Esophagus muscularis mucosa (tissue), 4 donors: ENCODE results near the gene KCNH4. TPM values are rescaled to one million over a fixed set of nuclear protein-coding genes. Genes with fewer than 3 reads are reported as not detected.

ENCODE experiments used
- DNase-seq: peaks from one replicate; pipeline ENCODE4 v3.0.0-alpha.2; 2017; ENCODE audit errors: extremely low spot score
- H3K27ac ChIP-seq, 4 donors: fragments of 200-600 bp; sonication (generic); replicated peaks in 1 of 4; 1 replicate in 3 of 4; 2 replicates in 1 of 4; pipeline ENCODE4 v1.5.1; 2016 to 2019; ENCODE audit warnings: mild to moderate bottlenecking in 1 of 4
- H3K27me3 ChIP-seq, 4 donors: fragments of 200-600 bp; sonication (generic); one replicate each; pipeline versions ENCODE4 v1.5.1 to v1.6.0; 2016 to 2019
- H3K36me3 ChIP-seq, 4 donors: fragments of 200-600 bp; sonication (generic); one replicate each; pipeline ENCODE4 v1.5.1; 2016 to 2019
- H3K4me1 ChIP-seq, 4 donors: fragments of 200-600 bp; sonication (generic); one replicate each; pipeline ENCODE4 v1.5.1; 2016 to 2019
- H3K4me3 ChIP-seq, 4 donors: fragments of 200-600 bp; sonication (generic); 1 replicate in 2 of 4; 2 replicates in 2 of 4; pipeline ENCODE4 v1.5.1; 2016 to 2019; ENCODE audit warnings: mild to moderate bottlenecking in 4 of 4, moderate library complexity in 1 of 4
- H3K9me3 ChIP-seq, 4 donors: fragments of 200-600 bp; sonication (generic); 1 replicate in 3 of 4; 2 replicates in 1 of 4; pipeline ENCODE4 v1.5.1; 2016 to 2019
- EP300 ChIP-seq: sonication (generic); formaldehyde crosslinking; IDR thresholded peaks from one replicate; pipeline ENCODE4 v1.6.1; 2017; ENCODE audit warnings: antibody characterized with exemption
- POLR2A ChIP-seq: fragments of 450-650 bp; IDR thresholded peaks from one replicate; pipeline ENCODE4 v1.6.1; 2017; ENCODE audit warnings: antibody characterized with exemption, moderate library complexity, mild to moderate bottlenecking, low read depth
- POLR2AphosphoS5 ChIP-seq, 2 donors: sonication (generic); formaldehyde crosslinking; IDR thresholded peaks; one replicate each; pipeline ENCODE4 v1.6.1; 2017; ENCODE audit warnings: antibody characterized with exemption in 2 of 2
- WGBS: methylation state at CpG from one replicate; pipeline ENCODE4 v1.1.5; 2018; 5-methylcytosine and 5-hydroxymethylcytosine counted together
- intact Hi-C: fragments of 100-400 bp; cut with DNase I; formaldehyde crosslinking; loops from one replicate; pipeline ENCODE4 v1.15.1; 2023
- total RNA-seq, 4 donors: library from RNA; depleted of rRNA; stranded (reverse); fragments of >200 nt; gene quantifications; one replicate each; pipeline versions ENCODE4 v1.1.0 to v1.2.1, GENCODE V29; 2016
- TF ChIP-seq, protein P1 (sequence below), 3 experiments: fragments of 200-600 bp in 2 of 3; fragments of 450-650 bp in 1 of 3; sonication (generic) in 2 of 3; IDR thresholded peaks; one replicate each; pipeline ENCODE4 v1.5.1; 2017 to 2019; ENCODE audit warnings: antibody characterized with exemption in 3 of 3, mild to moderate bottlenecking in 2 of 3, moderate library complexity in 1 of 3

KCNH4 gene
- total RNA-seq, 4 donors from 2014 or later, result 0.17 to 0.42 (median 0.26) TPM

DNA sequence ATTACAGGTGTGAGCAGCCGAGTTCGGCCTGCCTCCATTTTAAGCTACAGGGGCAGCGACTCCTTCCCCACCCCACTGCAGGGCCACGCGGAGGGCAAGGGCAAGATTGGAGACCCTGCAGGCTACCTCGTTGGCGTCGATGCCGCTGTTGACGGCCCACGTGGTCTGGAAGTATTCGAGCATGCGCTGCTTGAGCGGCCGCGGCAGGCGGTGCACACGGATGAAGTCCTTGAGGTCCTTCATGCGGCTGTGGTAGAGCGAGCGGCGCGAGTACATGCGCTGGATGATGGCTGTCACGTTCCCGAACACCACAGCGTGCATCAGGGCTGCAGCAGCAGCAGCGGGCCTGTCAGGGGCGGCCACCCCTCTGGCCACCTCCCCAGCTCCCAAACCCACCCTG lies 11.6 kb downstream of the KCNH4 start:
- no peak for DNase-seq
- H3K4me1 ChIP-seq, result no peaks in the 10 kb centered on the region
- no peak overlapping the region for H3K4me3 ChIP-seq
- H3K9me3 ChIP-seq, result no peaks in the 10 kb centered on the region
- H3K36me3 ChIP-seq, result no peaks in the 10 kb centered on the region
- intact Hi-C loops, result no loop called here
- 97% methylated on average over 28 of the region's 29 CpGs for WGBS
- no peak overlapping the region for H3K27ac ChIP-seq
- no peaks in the 10 kb centered on the region for H3K27me3 ChIP-seq
- TF ChIP-seq EP300 (no peak), POLR2A (no peak), POLR2AphosphoS5 (IDR thresholded peaks at IDR 0.05) (no peak)
- TF ChIP-seq, protein P1, sequence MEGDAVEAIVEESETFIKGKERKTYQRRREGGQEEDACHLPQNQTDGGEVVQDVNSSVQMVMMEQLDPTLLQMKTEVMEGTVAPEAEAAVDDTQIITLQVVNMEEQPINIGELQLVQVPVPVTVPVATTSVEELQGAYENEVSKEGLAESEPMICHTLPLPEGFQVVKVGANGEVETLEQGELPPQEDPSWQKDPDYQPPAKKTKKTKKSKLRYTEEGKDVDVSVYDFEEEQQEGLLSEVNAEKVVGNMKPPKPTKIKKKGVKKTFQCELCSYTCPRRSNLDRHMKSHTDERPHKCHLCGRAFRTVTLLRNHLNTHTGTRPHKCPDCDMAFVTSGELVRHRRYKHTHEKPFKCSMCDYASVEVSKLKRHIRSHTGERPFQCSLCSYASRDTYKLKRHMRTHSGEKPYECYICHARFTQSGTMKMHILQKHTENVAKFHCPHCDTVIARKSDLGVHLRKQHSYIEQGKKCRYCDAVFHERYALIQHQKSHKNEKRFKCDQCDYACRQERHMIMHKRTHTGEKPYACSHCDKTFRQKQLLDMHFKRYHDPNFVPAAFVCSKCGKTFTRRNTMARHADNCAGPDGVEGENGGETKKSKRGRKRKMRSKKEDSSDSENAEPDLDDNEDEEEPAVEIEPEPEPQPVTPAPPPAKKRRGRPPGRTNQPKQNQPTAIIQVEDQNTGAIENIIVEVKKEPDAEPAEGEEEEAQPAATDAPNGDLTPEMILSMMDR (IDR thresholded peaks at IDR 0.05), result no peak

DNA sequence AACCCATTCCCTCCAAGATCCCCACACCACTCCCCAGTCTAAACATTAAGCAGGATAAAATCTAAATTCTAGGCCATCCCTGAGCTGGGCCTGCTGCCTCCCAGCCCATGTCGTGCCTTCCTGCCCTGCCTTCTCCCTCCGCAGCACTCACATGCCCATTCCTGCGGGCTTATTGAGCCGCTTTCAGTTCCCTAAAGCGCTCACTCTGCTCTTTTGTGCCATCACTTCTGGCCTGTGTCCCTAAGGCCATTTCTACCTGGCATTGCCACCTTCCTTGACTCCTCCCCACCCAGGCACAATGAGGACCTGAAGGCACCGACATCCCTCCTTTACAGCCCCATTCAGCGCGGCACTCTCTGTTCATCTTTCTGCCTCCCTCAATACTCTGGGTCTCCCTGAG lies 13.1 kb downstream of the KCNH4 start:
- H3K27ac ChIP-seq, result no peak overlapping the region
- TF ChIP-seq POLR2A, result no peak
- no peak for DNase-seq
- no peak overlapping the region for H3K4me3 ChIP-seq
- WGBS, result 94% methylated on average over 8 of the region's 8 CpGs
- peaks cover 0 to 6% (median 0%) of the 10 kb centered on the region in 4 donors for H3K27me3 ChIP-seq
- no peaks in the 10 kb centered on the region for H3K4me1 ChIP-seq
- H3K9me3 ChIP-seq, result no peaks in the 10 kb centered on the region
- H3K36me3 ChIP-seq, result no peaks in the 10 kb centered on the region
- intact Hi-C loops, result no loop called here

DNA sequence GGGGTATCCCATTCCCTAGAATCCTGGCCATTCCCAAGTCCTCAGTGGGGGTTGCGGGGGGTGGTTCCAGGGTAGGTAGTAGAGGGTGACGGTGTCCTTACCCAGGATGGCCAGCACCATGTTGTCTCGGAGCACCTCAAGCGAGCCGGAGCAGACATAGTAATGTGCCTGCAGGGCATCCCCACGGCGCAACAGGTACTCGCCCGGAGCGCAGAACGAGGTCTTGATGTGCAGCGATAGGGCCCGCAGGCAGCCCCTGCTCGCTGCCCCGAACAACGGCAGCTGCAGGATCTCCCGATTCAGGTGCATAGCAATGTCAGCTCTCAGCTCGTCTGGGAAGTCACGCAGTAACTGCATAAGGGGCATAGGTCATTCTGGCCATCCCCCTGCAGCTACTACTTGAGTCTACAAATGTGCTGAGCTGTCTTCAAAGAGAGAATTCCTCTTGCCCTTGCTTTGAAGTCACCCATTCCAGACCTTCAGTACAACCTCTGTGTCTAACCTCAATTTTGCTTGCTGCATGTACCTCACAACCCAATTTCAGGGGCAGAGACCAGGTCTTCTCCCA lies 14.7 kb downstream of the KCNH4 start:
- WGBS, result 88% methylated on average over 16 of the region's 19 CpGs
- Histone ChIP-seq H3K27ac (no peak overlapping the region), H3K36me3 (no peaks in the 10 kb centered on the region), H3K9me3 (no peaks in the 10 kb centered on the region), H3K4me3 (no peak overlapping the region), H3K4me1 (no peaks in the 10 kb centered on the region), H3K27me3 (peaks cover 0 to 6% (median 0%) of the 10 kb centered on the region in 4 donors)
- DNase-seq, result no peak
- intact Hi-C loops, result no loop called here
- TF ChIP-seq POLR2AphosphoS5 (IDR thresholded peaks at IDR 0.05) (no peak), POLR2A (no peak), EP300 (no peak)
- TF ChIP-seq, protein P1 (IDR thresholded peaks at IDR 0.05), result no peak

DNA sequence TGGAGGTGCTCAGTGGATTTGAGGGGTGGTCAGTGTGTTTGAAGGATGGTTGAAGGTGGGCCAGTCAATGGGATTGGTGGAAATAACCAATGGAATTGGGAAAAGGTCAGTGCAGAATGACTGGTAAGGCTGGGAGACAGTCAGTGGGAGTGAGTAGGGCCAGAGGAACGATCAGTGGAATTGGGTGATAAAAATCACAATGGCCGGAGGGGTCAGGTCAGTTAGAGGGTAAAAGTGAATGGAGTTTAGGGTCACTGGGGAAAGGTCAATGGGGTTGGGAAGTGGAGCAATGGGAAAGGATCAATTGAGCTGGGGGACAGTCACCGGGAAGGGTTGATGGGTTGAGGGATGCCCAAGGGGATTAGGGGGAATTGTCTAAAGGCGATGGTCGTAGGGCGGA lies 15.2 kb downstream of the KCNH4 start:
- intact Hi-C loops, result no loop called here
- no peaks in the 10 kb centered on the region for H3K4me1 ChIP-seq
- DNase-seq, result no peak
- no peaks in the 10 kb centered on the region for H3K9me3 ChIP-seq
- no peak overlapping the region for H3K4me3 ChIP-seq
- H3K27me3 ChIP-seq, result peaks cover 0 to 6% (median 0%) of the 10 kb centered on the region in 4 donors
- H3K27ac ChIP-seq, result no peak overlapping the region
- WGBS, result 84% methylated on average over 6 of the region's 6 CpGs
- H3K36me3 ChIP-seq, result no peaks in the 10 kb centered on the region
- no peak for TF ChIP-seq POLR2AphosphoS5 (IDR thresholded peaks at IDR 0.05)
- no peak for TF ChIP-seq EP300
- TF ChIP-seq, protein P1 (IDR thresholded peaks at IDR 0.05), result no peak
- no peak for TF ChIP-seq POLR2A

DNA sequence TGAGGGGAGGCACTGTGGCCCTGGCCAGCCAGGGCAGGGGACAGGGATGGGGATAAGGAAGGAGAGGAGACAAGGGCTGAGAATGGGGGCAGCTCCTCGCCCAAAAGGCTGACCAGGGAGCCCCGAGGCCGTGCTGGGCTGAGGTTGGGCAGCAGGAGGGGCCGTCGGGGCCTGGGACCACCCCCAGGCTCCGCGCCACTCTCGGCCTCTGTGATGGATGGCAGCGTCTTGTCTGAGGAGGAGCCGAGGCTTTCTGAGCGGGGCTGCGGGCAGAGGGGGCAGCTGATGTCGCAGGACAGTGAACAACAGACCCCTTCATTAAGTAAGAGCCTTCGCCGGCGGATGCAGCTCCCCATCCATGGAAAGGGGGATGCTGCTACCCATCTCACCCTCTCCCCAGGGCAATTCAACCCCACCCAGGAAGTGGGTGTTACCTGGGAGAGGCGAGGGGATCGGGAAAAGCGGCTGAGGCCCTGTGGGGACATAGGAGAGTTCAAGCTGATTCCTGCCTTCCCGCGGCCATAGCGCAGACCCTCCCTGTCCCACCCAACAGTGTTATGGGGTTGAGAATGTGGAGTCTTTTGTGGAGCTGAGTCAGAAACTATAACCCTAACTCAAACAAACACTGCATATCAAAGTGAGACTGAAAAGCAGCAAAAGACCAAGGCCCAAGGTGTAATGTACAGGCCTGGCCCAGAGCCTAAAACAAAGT lies 17.1 kb downstream of the KCNH4 start:
- H3K4me1 ChIP-seq, result no peaks in the 10 kb centered on the region
- TF ChIP-seq POLR2A (no peak), POLR2AphosphoS5 (IDR thresholded peaks at IDR 0.05) (no peak), EP300 (no peak)
- TF ChIP-seq, protein P1 (IDR thresholded peaks at IDR 0.05), result no peak
- H3K36me3 ChIP-seq, result no peaks in the 10 kb centered on the region
- no peaks in the 10 kb centered on the region for H3K9me3 ChIP-seq
- peaks cover 0 to 6% (median 0%) of the 10 kb centered on the region in 4 donors for H3K27me3 ChIP-seq
- no peak overlapping the region for H3K4me3 ChIP-seq
- 51% methylated on average over 22 of the region's 22 CpGs for WGBS
- no peak for DNase-seq
- intact Hi-C loops, result no loop called here
- H3K27ac ChIP-seq, result no peak overlapping the region
